Activated T-helper 1 cell treated with Interleukin-2 at 50 U/mL for 16 hours (primary cell): ENCODE measurements around the gene CENPL.
A peak's percentile ranks its signal among the peaks of the same experiment; 100 is the strongest.
"Not testable (repeated sequence)": the region's sequence is repeated elsewhere in the genome, so short reads cannot be mapped to it uniquely, and the experiment has no call there.

Experiments
- DNase-seq: peaks from one replicate; pipeline ENCODE4 v3.0.0-alpha.2; 2020; ENCODE audit warnings: low read depth

The CENPL gene, protein sequence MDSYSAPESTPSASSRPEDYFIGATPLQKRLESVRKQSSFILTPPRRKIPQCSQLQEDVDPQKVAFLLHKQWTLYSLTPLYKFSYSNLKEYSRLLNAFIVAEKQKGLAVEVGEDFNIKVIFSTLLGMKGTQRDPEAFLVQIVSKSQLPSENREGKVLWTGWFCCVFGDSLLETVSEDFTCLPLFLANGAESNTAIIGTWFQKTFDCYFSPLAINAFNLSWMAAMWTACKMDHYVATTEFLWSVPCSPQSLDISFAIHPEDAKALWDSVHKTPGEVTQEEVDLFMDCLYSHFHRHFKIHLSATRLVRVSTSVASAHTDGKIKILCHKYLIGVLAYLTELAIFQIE

DNA sequence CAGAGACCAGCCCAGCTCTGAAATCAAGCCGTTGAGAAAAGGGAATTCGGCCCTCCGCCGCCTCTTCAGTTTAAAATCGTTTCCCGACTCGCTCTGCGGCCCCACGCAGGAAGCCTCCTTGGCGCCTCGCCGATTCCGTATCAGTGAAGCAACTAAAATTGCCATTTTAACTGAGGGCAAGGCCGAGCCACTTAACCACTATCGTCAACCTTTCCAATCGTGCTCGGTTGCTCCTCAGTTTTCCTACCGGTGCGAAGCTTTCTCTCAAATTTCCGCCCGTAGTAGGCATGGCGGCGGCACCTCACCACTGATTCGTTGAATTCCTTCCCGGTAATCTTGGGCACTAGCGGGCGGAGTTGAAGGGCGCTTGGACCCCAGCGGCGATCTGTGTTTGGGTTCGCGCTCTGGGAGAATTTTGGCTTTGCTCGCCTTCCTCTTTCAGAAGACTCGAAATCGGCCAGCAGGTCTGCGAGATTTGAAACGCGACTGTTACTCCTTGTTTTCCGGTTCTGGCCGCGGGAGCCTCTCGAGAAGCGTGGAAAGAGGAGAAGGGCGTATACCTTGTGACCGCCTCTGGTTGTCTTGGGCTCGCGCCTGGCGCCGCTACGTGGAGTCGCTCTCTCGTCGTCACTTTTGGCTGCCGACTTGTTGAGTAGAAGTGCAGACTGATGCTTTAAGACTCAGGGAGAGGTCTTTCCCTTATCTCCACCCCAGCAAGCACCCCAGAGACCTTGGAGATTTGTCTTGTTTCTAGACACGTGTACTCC lies at the start of gene CENPL, which contains the start of gene DARS2:
Gene CENPL, minus strand, starts transcription at position 569 of the 767 bp plus-strand sequence. CDS start 13,584 bp downstream, outside the sequence.
Gene DARS2, plus strand, starts transcription at position 359 of the 767 bp plus-strand sequence. CDS start 557 bp downstream, outside the sequence.
- peak; percentile 79 for DNase-seq

DNA sequence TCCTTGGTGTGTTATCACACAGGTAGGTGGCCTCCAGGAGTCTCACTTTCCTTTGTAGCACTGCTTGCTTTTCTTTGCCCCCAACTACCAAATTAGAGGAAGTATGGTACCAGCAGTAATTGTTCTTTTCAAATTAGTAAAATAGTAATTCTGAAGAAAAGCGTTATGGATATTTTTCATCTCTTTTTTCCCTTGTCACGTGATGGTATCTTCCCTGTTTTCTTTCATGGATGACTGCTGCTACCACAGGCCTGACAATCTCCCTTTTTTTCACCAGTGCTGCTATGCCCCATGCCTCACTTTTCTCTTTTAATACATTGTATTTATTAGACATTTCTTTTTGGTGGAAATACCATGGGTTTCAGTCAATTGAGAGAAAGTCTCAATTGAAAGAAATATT lies 46.8 kb upstream of the CENPL start:
- no peak for DNase-seq

DNA sequence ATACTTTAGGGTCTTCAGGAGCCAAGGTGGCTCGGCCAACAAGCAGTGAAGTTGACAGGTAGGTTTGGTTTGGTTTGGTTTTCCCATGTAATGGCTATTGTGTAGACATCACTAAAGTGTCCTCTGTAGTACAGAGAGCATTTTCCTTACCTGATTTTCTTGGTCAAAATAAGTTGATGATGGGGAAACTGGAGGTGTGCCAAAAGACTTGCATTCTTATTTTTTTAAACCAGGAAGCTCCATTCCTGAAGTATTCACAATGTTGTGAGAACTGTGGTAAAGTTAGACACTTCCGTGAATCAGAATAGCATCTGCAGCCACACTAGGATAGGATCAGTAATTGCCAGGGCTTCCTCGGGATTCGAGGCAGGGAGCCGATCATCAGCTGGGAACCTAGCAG lies 46.4 kb upstream of the CENPL start:
- no peak for DNase-seq

DNA sequence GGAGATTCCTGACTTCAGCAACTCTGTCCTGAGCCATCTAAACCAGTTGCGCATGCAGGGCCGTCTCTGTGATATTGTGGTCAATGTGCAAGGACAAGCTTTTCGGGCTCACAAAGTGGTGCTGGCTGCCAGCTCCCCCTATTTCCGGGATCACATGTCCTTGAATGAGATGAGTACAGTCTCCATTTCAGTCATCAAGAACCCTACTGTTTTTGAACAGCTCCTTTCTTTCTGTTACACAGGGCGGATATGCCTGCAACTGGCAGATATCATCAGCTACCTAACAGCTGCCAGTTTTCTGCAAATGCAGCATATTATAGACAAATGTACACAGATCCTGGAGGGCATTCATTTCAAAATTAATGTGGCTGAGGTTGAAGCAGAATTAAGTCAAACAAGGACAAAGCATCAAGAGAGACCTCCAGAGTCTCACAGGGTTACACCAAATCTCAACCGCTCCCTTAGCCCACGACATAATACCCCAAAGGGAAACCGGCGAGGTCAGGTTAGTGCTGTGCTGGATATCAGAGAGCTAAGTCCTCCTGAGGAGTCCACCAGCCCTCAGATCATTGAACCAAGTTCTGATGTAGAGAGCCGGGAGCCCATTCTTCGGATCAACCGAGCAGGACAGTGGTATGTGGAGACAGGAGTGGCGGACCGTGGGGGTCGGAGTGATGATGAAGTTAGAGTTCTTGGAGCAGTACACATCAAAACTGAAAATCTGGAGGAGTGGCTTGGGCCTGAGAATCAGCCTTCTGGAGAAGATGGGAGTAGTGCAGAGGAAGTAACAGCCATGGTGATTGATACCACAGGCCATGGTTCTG lies 45.8 kb upstream of the CENPL start:
- no peak for DNase-seq

DNA sequence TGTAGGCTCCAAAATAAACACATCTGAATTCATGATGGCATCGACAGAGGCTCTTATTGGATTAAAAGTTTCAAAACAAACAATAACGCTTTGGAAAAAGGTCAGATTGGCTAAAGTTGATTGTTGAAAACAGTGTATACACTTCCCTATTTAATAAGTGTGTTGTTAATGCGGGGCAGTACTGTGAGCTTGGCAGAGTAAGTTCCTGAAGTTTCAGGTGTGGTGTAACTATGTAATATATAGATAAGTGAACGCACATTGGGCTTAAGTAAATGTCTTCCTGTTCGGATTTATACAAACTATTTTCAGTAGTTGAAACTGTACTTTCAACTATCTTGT lies 44.3 kb upstream of the CENPL start:
- DNase-seq = no peak

DNA sequence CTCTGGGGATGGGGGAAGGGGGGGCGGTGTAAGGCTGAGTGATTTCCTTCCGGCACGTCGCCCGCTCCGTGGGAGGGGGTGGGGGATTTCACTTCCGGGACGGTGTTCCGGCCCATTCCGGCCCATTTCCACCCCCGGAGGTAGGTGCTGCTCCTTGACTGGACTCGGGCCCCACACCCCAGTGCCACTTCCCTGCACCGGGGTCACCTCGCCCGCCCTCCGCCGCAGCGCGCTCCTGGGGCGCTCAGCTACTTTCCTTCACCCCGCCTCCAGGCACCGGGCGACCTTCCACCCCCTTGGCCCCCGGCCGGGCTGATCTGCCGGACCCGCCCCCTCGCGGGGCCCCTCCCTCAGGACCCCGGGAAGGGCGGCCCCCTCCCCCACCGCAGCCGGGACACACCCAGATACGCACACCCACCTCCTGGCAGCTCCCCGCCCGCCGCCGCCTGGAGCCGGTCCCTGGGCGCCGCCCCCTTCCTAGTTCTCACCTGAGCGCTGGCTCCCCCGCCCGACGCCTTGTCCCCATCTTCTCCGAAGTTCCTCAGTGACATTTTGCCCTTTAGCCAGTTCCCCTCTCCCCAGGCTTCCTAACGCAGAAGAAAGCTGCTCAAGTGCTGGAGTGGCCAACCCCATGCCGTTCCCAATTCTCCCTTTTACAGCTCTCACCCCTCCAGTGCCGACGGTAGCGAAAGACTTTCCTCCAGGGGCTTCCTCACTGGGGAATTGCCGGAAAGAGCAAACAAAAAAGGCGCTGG lies 43.8 kb upstream of the CENPL start, which contains the start of gene ZBTB37:
Gene ZBTB37, plus strand, starts transcription at position 115 of the 755 bp plus-strand sequence. CDS start 1,846 bp downstream, outside the sequence.
- peak; percentile 85 for DNase-seq

DNA sequence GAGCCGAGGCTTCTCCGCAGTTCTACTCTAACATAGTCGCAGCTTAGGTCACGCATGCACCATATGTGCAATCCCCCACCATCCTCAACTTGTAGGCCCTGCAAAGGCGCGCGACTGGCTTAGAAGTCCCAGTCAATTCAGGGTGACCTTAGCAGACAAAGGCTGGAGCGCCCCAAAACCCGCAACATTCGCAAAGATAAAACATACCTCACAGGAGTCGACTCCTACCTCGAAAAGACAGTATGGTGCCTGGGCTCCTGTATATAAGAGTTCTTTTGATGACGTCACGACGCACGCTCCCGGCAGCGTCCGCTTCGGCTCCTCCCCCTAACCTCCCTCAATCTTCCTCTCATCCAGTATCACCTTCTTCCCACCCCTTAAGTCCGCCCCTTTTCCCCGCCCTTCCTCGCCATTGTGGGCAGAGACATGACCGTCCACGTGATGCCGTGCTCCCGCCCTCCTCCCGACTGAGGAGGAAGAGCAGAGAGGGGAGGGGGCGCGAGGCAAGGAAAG lies 43.1 kb upstream of the CENPL start, which contains the start of gene GAS5:
Gene GAS5, minus strand, starts transcription at position 237 of the 513 bp plus-strand sequence.
- DNase-seq = peak; percentile 98

DNA sequence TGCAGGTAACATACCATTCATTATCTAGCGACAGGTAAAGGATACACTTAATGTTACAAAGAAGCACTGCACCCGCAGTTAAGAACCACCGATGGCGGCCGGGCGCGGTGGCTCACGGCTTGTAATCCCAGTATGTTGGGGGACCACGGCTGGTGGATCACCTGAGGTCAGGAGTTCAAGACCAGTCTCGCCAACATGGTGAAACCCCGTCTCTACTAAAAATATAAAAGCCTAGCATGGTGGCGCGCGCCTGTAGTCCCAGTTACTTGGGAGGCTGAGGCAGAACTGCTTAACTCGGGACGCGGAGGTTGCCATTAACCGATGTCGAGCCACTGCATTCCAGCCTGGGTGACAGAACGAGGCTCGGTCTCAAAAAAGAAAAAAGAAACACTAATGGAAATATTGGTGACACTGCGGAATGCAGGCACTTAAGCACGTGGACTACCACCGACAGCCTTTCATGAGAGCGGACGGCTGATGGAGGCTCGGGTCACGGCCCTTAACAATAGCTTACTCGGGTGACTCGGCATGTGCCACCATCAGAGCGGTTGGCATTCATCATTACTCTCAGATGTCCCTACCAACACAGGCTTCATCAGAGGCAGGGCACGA lies 42.6 kb upstream of the CENPL start:
- no peak for DNase-seq

DNA sequence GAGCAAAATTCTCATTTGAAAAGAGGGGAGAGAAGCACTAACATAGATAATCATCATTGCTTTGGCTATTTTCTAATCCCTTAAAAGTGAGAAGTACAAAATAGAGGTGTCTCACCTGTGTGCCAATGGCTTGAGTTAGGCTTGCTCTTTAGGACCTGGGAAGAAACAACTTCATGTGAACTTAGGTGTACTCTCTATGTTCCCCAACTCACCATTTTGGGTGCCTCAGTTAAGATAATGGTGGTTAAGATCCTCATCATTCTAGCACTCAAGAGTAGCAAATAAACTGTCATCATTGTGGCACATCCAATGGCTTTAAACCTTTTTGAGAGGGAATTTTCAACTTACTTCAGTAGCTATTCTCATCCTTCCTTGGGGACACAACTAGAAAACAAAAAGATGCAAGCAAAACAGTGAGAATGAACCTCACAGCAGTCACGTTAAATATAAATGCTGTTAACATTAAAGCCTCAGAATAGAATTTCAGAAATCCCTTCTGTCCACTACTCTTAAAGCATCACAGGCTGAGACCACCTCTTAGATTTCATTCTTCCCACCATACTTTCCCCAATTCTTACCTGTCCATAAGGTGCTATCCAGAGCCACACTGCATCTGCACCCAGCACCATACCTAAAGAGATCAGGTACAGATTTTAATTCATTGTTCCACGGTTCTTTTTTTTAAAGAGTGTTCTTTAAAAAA lies 41.9 kb upstream of the CENPL start:
- no peak for DNase-seq

DNA sequence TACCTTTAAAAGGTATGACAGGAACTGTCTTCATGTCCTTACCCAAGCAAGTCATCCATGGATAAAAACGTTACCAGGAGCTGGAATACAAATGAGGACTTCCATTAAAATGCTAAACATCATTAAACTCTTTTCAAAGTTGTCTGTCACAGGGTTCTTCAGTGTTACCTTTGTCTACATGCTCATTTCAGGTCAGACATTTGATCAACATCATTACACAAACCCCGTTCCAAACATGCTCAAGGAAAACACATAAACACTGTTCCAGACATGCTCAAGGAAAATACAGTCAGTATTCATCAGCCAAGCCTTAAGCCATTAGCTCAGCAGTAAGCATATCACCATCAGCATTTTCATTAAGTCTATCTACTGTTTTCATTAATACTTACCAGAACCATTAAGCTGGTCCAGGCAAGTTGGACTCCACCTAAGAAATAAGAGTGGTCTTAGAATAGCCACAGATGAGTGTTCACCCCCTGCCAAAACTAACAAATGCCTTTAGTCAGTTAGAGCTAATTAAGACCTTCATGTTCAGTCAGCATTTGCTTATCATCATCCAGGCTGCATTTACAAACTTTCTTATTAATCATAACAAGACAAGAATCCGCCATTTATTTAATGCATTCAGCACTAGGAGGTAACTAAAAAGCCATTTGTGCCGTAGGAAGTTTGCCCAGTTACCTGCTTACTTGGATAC lies 40.9 kb upstream of the CENPL start:
- no peak for DNase-seq

DNA sequence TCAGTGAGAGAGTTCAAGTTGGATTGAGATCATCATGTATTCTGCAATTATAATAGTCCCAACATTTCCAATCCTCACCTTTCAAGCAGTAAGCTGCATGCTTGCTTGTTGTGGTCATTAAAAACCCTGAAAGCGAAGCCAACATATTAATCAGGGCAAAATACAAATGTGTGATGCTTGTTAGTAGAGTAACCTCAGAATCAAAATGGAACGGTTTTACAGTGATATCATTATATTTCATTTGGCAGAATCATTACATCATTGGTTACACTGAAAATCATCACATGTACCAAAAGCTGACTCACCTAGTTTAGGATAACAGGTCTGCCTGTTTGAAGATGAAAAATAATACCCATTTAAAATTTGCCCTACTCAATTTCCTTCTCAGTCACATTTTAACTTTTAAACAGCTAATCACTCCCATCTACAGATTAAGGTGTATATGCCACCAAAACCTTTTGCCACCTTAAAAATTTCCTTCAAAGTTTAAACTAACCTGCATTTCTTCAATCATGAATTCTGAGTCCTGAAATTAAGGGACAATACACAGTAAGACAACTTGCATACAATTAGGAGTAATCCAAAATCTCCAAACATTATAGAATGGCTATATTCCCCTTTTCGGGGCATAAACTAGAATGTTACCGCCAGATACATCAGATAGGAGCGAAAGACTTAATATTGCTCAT lies 39.6 kb upstream of the CENPL start:
- DNase-seq = no peak

DNA sequence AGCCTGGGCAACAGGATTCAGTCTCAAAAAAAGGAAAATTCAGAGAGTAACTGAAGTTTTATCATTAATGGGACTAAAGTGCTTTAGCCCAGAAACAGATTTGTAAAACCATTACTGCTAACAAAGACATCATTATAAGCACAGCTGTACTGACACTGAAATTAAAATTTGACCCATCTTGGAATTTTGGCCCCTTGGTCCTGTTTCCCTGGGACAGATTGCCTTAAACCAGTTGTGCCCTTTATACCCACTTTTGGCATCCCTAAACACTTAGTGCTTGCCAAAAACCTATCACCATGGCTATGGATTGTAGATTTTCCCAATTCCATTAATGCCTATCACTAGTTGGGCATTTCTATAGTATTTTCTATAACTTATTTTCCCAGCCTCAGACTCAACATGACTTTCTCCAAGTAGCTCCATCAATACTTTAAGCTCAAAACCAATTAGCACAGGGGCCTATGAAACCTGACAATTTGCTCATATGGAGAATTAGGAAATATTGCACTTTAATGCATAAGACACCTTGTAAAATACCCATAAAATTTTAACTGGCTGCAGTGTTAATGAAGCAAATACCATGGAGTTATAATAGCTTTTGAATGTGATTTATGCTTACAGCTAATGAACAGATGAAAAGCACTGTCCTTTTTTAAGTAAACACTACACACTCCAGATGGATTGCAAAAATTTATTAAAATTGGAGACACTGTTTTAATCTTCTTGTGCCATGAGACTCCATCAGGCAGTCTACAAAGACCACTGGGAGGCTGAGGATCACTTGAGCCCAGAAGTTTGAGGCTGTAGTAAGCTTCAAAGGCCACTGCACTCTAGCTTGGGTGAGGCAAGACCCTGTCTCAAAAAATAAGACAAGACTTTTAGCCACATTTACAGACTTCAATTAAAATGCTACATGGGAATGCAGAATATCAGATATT lies 38.8 kb upstream of the CENPL start:
- DNase-seq = no peak

DNA sequence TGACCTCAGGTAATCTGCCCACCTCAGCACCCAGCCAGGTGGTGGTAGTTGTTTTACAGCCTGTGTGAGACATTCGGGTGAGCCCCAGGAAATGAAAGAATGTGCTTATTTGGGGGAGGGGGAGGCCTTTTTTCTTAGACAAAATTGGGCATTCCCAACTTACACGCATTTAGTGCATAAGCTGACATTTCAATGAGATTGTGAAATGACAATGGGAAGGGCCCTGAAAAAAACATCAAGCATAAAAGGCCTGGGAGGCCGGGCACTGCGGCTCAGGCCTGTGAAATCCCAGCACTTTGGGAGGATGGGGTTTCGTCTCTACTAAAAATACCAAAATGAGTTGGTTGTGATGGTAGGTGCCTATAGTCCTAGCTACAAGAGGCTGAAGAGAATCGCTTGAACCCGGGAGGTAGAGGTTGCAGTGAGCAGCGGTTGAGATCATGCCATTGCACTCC lies 38.1 kb upstream of the CENPL start:
- no peak for DNase-seq

DNA sequence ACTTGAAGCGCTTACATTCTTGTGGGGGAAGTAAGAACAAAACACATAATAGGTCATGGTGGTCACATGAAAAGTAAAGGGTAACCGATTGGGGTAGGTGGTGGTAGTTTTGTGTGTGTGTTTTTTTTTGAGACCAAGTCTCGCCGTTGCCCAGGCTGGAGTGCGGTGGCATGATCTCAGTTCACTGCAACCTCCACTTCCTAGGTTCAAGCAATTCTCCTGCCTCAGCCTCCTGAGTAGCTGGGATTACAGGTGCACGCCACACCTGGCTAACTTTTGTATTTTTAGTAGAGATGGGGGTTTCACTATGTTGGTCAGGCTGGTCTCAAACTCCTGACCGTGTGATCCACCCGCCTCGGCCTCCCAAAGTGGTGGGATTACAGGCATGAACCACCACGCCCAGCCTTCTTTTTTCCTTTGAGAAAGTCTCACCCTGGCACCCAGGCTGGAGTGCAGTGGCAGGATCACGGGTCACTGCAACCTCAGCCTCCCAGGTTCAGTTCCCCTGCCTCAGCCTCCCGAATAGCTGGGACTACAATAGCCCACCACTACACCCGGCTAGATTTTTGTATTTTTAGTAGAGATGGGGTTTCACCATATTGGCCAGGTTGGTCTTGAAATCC lies 37.6 kb upstream of the CENPL start:
- DNase-seq = not testable (repeated sequence)

DNA sequence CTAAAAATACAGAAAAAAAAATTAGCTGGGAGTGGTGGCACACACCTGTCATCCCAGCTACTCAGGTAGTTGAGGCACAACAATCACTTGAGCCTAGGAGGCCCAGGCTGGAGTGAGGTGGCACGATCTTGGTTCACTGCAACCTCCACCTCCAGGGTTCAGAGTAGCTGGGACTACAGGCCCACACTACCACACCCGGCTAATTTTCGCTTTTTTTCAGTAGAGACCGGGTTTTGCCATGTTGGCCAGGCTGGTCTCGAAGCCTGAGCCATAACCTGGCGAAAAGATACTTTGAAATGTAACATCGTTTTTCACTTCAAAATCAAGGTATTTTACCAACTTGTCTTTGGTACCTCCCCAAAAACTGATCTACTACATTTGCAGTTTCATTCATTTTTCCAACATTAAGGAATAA lies 37.1 kb upstream of the CENPL start:
- no peak for DNase-seq

DNA sequence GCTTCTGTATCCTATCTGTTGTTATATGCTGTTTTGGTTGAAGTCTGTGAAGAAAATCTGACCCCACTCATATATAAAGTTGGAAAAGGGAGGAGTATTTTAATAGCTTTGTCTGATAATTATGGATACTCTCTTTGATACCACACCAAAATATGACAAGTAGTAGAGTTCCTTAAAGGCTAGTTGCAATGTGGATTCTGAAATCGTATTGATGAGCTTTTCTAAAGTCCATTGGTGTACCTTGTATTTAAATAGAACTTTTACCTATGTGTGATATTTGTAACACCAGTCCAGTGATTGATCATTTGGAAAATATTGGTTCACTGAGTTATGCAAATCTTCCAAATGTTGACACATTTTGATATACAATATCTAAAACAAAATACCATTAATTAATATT lies 35.4 kb upstream of the CENPL start:
- DNase-seq = no peak

DNA sequence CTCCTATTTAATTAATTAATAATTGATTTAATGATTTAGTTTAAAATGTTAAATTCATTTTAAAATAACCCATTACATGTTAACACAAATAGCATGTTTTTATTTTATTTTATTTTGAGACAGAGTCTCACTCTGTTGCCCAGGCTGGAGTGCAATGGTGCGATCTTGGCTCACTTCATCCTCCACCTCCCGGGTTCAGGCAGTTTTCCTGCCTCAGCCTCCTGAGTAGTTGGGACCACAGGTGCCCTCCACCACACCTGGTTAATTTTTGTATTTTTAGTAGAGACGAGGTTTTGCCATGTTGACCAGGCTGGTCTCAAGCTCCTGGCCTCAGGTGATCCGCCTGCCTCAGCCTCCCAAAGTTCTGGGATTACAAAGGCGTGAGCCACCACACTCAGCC lies 34.9 kb upstream of the CENPL start:
- not testable (repeated sequence) for DNase-seq
